Retinal pigment epithelial cell (primary cell): Measurements from ENCODE around the gene AIG1.

ENCODE experiments used
- DNase-seq: peaks from one replicate; pipeline ENCODE4 v3.0.0-alpha.2; 2010; ENCODE audit warnings: low read depth
- H3K4me3 ChIP-seq: 2 replicates; pipeline ENCODE4 v1.5.1; 2011; ENCODE audit warnings: mild to moderate bottlenecking, low read length, control low read depth, moderate library complexity
- CTCF ChIP-seq: conservative IDR thresholded peaks from 2 replicates; pipeline ENCODE4 v1.5.1; 2011; ENCODE audit warnings: low read depth, low read length, control low read depth, inconsistent platforms

Gene AIG1

GRCh38 chr6:143198312-143198711 lies 137.6 kb downstream of the AIG1 start:
- DNase-seq: no peak
- no peak overlapping the region for H3K4me3 ChIP-seq
- TF ChIP-seq CTCF: no peak

- DNase-seq: no peak
- TF ChIP-seq CTCF: no peak
- no peak overlapping the region for H3K4me3 ChIP-seq
Observed at GRCh38 chr6:143199291-143199690, 138.6 kb downstream of the AIG1 start.

- TF ChIP-seq CTCF: no peak
Observed at GRCh38 chr6:143200167-143200770, 139.6 kb downstream of the AIG1 start.

GRCh38 chr6:143204045-143204444 lies 143.4 kb downstream of the AIG1 start:
- no peak for TF ChIP-seq CTCF
- no peak overlapping the region for H3K4me3 ChIP-seq
- DNase-seq: no peak

More at GRCh38 chr6:143200167-143200770, 139.6 kb downstream of the AIG1 start:
- DNase-seq: no peak
- H3K4me3 ChIP-seq: no peak overlapping the region

- H3K4me3 ChIP-seq: no peak overlapping the region
- TF ChIP-seq CTCF: no peak
- DNase-seq: no peak
Observed at GRCh38 chr6:143205131-143205535, 144.4 kb downstream of the AIG1 start.

GRCh38 chr6:143205585-143205984 lies 144.9 kb downstream of the AIG1 start:
- TF ChIP-seq CTCF: no peak
- H3K4me3 ChIP-seq: no peak overlapping the region
- DNase-seq: no peak

- DNase-seq: no peak
- no peak overlapping the region for H3K4me3 ChIP-seq
- TF ChIP-seq CTCF: no peak
Observed at GRCh38 chr6:143205991-143206390, 145.3 kb downstream of the AIG1 start.
